Stomach (tissue), 4 donors: ENCODE measurements around the gene CYP2W1.

Experiments used
- CTCF ChIP-seq, 7 experiments: fragments of 450-650 bp in 4 of 7; fragments of 200-600 bp in 3 of 7; sonication (generic) in 3 of 7; IDR thresholded peaks; one replicate each; pipeline ENCODE4 v1.5.1; 2016 to 2019; ENCODE audit warnings: antibody characterized with exemption in 7 of 7, control low read depth in 2 of 7, mild to moderate bottlenecking in 1 of 7
- POLR2A ChIP-seq, 4 donors: fragments of 450-650 bp; IDR thresholded peaks; one replicate each; pipeline ENCODE4 v1.6.1; 2016; ENCODE audit warnings: antibody characterized with exemption in 4 of 4, control low read depth in 2 of 4, mild to moderate bottlenecking in 1 of 4, moderate library complexity in 1 of 4
- POLR2AphosphoS5 ChIP-seq, 3 donors: sonication (generic); formaldehyde crosslinking; IDR thresholded peaks; one replicate each; pipeline ENCODE4 v1.6.1; 2016; ENCODE audit warnings: antibody characterized with exemption in 3 of 3

- no peak for TF ChIP-seq CTCF (IDR thresholded peaks at IDR 0.05)
- TF ChIP-seq POLR2A (IDR thresholded peaks at IDR 0.05), result no peak
- no peak for TF ChIP-seq POLR2AphosphoS5 (IDR thresholded peaks at IDR 0.05)
Observed at GRCh38 chr7:1013581-1013980, 30.6 kb downstream of the CYP2W1 start.
